Breast epithelium (tissue), 3 donors: Measurements from ENCODE around the gene GPSM1.

ENCODE experiments used
- CTCF ChIP-seq, 3 donors: fragments of 450-650 bp; IDR thresholded peaks; one replicate each; pipeline ENCODE4 v1.5.1; 2016 to 2017; ENCODE audit warnings: antibody characterized with exemption in 3 of 3, mild to moderate bottlenecking in 3 of 3, moderate library complexity in 3 of 3
- POLR2A ChIP-seq: fragments of 450-650 bp; IDR thresholded peaks from one replicate; pipeline ENCODE4 v1.6.1; 2016; ENCODE audit warnings: antibody characterized with exemption, mild to moderate bottlenecking, moderate library complexity

- TF ChIP-seq POLR2A (no peak), CTCF (IDR thresholded peaks at IDR 0.05) (no peak)
Observed at GRCh38 chr9:136296434-136297015, 30.8 kb upstream of the GPSM1 start.
